ENCODE results near the gene OR7A17.

GRCh38 chr19:14840206-14840605 is 45.7 kb downstream of the OR7A17 start:
- no peak for TF ChIP-seq POLR2AphosphoS5 (IDR thresholded peaks at IDR 0.05; ENCODE audit: low read depth, low read length)
- TF ChIP-seq, protein P1, sequence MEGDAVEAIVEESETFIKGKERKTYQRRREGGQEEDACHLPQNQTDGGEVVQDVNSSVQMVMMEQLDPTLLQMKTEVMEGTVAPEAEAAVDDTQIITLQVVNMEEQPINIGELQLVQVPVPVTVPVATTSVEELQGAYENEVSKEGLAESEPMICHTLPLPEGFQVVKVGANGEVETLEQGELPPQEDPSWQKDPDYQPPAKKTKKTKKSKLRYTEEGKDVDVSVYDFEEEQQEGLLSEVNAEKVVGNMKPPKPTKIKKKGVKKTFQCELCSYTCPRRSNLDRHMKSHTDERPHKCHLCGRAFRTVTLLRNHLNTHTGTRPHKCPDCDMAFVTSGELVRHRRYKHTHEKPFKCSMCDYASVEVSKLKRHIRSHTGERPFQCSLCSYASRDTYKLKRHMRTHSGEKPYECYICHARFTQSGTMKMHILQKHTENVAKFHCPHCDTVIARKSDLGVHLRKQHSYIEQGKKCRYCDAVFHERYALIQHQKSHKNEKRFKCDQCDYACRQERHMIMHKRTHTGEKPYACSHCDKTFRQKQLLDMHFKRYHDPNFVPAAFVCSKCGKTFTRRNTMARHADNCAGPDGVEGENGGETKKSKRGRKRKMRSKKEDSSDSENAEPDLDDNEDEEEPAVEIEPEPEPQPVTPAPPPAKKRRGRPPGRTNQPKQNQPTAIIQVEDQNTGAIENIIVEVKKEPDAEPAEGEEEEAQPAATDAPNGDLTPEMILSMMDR (IDR thresholded peaks at IDR 0.05), result no peak
- TF ChIP-seq FOSL2 (IDR thresholded peaks at IDR 0.05; ENCODE audit: borderline replicate concordance, low read depth), result no peak
- TF ChIP-seq YY1 (IDR thresholded peaks at IDR 0.05; ENCODE audit: low read depth), result no peak
- no peak for TF ChIP-seq FOXM1 (IDR thresholded peaks at IDR 0.05; ENCODE audit: low read depth)
- TF ChIP-seq, protein P2, sequence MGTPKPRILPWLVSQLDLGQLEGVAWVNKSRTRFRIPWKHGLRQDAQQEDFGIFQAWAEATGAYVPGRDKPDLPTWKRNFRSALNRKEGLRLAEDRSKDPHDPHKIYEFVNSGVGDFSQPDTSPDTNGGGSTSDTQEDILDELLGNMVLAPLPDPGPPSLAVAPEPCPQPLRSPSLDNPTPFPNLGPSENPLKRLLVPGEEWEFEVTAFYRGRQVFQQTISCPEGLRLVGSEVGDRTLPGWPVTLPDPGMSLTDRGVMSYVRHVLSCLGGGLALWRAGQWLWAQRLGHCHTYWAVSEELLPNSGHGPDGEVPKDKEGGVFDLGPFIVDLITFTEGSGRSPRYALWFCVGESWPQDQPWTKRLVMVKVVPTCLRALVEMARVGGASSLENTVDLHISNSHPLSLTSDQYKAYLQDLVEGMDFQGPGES (IDR thresholded peaks at IDR 0.05; ENCODE audit: low read depth, low read length), result no peak
- TF ChIP-seq ELF1 (IDR thresholded peaks at IDR 0.05), result no peak
- TF ChIP-seq GATA2 (CRISPR knock-in tag; IDR thresholded peaks at IDR 0.05), result no peak
- no peak for TF ChIP-seq SIN3A (IDR thresholded peaks at IDR 0.05; ENCODE audit: borderline replicate concordance, low read depth, low read length)
- no peak for TF ChIP-seq TAF1 (IDR thresholded peaks at IDR 0.05; ENCODE audit: borderline replicate concordance, low read depth, low read length)
- TF ChIP-seq CHD2 (IDR thresholded peaks at IDR 0.05; ENCODE audit: low read length, partially characterized antibody), result no peak
- no peak for TF ChIP-seq MXI1 (IDR thresholded peaks at IDR 0.05; ENCODE audit: low read depth, low read length)

Measured in SK-N-SH (cell line).